ENCODE data around the gene C1QTNF7. TPM values are rescaled to one million over a fixed set of nuclear protein-coding genes. Genes with fewer than 3 reads are reported as not detected.

Gene C1QTNF7
- total and polyA plus RNA-seq, 2 of the 13 experiments (the other 11 are each of a cell fraction or from before 2014, with no cell fraction given) = not detected

DNA sequence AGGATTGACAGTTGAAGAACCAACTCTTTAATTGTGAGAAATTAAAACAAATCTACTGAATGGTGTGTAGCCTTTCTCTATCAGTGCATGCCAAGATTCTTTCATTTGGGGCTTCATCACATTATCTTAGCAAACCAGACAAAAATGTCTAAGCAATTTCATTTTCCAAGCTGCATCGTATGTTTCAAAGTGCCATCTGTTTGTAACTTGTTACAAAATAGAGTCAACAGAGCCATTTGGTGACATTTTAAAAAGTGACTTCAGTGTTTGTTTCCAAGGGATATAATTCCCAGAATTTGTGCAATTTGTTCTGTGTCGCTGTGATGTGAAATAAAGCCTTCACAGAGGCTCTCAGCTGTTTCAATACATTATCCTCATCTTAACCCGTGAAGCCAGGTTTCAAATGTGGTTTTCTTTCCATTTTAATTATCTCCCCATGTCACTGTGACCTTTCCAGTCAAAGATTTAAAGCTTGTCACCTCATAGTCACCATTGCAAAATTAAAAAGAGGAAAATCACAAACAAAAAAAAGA, 46.0 kb upstream of the C1QTNF7 start:
- no peaks in the 10 kb centered on the region for H3K9me3 ChIP-seq (ENCODE audit: low read length)
- H3K36me3 ChIP-seq (replicated peaks in 1 of 2; ENCODE audit: control insufficient read depth in 1 of 2, insufficient read depth in 2 of 2, low read length in 2 of 2) = no peaks in the 10 kb centered on the region
- H2AFZ ChIP-seq (ENCODE audit: low read length) = no peak overlapping the region
- intact Hi-C loops (cut with micrococcal nuclease; ENCODE audit: unreplicated experiment) (no loop called here), in situ Hi-C loops (cut with HindIII; ENCODE audit: extremely low pct_ligation_motif_present, low pct_unique_long_range_greater_than_20kb) (no loop called here)
- no peak overlapping the region for H3K4me2 ChIP-seq (ENCODE audit: low read depth, low read length)
- no peak overlapping the region for H3K4me3 ChIP-seq (replicated peaks in 1 of 3; ENCODE audit: insufficient read depth in 1 of 3, low read depth in 2 of 3, low read length in 3 of 3)
- H4K20me1 ChIP-seq (ENCODE audit: insufficient read depth, low read length) = no peaks in the 10 kb centered on the region
- no peak for DNase-seq (ENCODE audit: low spot score)
- CTCF ChIA-PET (ENCODE audit: low intra/inter-chr PET ratio, low total read pairs) = no interaction called here
- H3K4me1 ChIP-seq (ENCODE audit: insufficient read depth, low read length) = no peaks in the 10 kb centered on the region
- H3K79me2 ChIP-seq (ENCODE audit: insufficient read depth, low read length) = no peaks in the 10 kb centered on the region
- H3K27ac ChIP-seq (ENCODE audit: extremely low read length, insufficient read depth, low read length) = no peak overlapping the region
- no TSS peak for BruUV-seq (replicated peaks)
- ATAC-seq = no peak
- POLR2A ChIA-PET = no interaction called here
- FAIRE-seq = no peak
- TF ChIP-seq ZNF83 (CRISPR knock-in tag; IDR thresholded peaks at IDR 0.05; ENCODE audit: borderline replicate concordance) (no peak), ZBTB8A (CRISPR knock-in tag; IDR thresholded peaks at IDR 0.05; ENCODE audit: borderline replicate concordance, low read depth) (no peak), ZNF790 (CRISPR knock-in tag; IDR thresholded peaks at IDR 0.05; ENCODE audit: borderline replicate concordance) (no peak), BRCA1 (CRISPR knock-in tag; IDR thresholded peaks at IDR 0.05) (no peak), GPN1 (CRISPR knock-in tag; IDR thresholded peaks at IDR 0.05; ENCODE audit: borderline replicate concordance) (no peak), ZNF224 (CRISPR knock-in tag; IDR thresholded peaks at IDR 0.05) (no peak)
- TF ChIP-seq, protein P1, sequence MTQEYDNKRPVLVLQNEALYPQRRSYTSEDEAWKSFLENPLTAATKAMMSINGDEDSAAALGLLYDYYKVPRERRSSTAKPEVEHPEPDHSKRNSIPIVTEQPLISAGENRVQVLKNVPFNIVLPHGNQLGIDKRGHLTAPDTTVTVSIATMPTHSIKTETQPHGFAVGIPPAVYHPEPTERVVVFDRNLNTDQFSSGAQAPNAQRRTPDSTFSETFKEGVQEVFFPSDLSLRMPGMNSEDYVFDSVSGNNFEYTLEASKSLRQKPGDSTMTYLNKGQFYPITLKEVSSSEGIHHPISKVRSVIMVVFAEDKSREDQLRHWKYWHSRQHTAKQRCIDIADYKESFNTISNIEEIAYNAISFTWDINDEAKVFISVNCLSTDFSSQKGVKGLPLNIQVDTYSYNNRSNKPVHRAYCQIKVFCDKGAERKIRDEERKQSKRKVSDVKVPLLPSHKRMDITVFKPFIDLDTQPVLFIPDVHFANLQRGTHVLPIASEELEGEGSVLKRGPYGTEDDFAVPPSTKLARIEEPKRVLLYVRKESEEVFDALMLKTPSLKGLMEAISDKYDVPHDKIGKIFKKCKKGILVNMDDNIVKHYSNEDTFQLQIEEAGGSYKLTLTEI (CRISPR knock-in tag; conservative IDR thresholded peaks at IDR 0.05) = no peak
- TF ChIP-seq, protein P2, sequence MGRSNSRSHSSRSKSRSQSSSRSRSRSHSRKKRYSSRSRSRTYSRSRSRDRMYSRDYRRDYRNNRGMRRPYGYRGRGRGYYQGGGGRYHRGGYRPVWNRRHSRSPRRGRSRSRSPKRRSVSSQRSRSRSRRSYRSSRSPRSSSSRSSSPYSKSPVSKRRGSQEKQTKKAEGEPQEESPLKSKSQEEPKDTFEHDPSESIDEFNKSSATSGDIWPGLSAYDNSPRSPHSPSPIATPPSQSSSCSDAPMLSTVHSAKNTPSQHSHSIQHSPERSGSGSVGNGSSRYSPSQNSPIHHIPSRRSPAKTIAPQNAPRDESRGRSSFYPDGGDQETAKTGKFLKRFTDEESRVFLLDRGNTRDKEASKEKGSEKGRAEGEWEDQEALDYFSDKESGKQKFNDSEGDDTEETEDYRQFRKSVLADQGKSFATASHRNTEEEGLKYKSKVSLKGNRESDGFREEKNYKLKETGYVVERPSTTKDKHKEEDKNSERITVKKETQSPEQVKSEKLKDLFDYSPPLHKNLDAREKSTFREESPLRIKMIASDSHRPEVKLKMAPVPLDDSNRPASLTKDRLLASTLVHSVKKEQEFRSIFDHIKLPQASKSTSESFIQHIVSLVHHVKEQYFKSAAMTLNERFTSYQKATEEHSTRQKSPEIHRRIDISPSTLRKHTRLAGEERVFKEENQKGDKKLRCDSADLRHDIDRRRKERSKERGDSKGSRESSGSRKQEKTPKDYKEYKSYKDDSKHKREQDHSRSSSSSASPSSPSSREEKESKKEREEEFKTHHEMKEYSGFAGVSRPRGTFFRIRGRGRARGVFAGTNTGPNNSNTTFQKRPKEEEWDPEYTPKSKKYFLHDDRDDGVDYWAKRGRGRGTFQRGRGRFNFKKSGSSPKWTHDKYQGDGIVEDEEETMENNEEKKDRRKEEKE (IDR thresholded peaks at IDR 0.05) = no peak
- no peaks in the 10 kb centered on the region for H3K27me3 ChIP-seq (ENCODE audit: control insufficient read depth in 1 of 2, insufficient read depth in 2 of 2, low read length in 2 of 2)
- H3K9ac ChIP-seq (ENCODE audit: insufficient read depth, low read depth, low read length) = no peak overlapping the region
- WGBS (ENCODE audit: low lambda C conversion rate) = 24% methylated on average over 3 of the region's 3 CpGs
